H1 (cell line): Measurements from ENCODE around the gene STIL.

Experiments used
- GABPA ChIP-seq: IDR thresholded peaks from 2 replicates; pipeline ENCODE4 v1.6.1; 2011; ENCODE audit warnings: mild to moderate bottlenecking, low read length, moderate library complexity, borderline replicate concordance; ENCODE audit not compliant: insufficient read depth
- POLR2A ChIP-seq, 2 experiments: IDR thresholded peaks; 1 replicate in 1 of 2; 2 replicates in 1 of 2; pipeline ENCODE4 v1.6.1; 2011; ENCODE audit warnings: low read depth in 2 of 2, low read length in 2 of 2, mild to moderate bottlenecking in 2 of 2; ENCODE audit errors: control extremely low read depth in 1 of 2

GRCh38 chr1:47235806-47236205 is 78.1 kb downstream of the STIL start:
- TF ChIP-seq POLR2A (IDR thresholded peaks at IDR 0.05; ENCODE audit: control extremely low read depth in 1 of 2, low read depth in 2 of 2, low read length in 2 of 2): no peak
- no peak for TF ChIP-seq GABPA
